ENCODE measurements around the gene DAB2IP.

Gene DAB2IP

GRCh38 chr9:121769939-121770338 lies 118.5 kb downstream of the DAB2IP start:
- no peak overlapping the region for H3K27ac ChIP-seq
- no peak for DNase-seq (ENCODE audit: low read depth, low spot score)

- H3K27ac ChIP-seq = no peak overlapping the region
- no peak for DNase-seq (ENCODE audit: low read depth, low spot score)
Observed at GRCh38 chr9:121770415-121771273, 119.2 kb downstream of the DAB2IP start.

- DNase-seq (ENCODE audit: low read depth, low spot score) = no peak
- H3K27ac ChIP-seq = no peak overlapping the region
Observed at GRCh38 chr9:121771418-121771817, 120.0 kb downstream of the DAB2IP start.

DNA sequence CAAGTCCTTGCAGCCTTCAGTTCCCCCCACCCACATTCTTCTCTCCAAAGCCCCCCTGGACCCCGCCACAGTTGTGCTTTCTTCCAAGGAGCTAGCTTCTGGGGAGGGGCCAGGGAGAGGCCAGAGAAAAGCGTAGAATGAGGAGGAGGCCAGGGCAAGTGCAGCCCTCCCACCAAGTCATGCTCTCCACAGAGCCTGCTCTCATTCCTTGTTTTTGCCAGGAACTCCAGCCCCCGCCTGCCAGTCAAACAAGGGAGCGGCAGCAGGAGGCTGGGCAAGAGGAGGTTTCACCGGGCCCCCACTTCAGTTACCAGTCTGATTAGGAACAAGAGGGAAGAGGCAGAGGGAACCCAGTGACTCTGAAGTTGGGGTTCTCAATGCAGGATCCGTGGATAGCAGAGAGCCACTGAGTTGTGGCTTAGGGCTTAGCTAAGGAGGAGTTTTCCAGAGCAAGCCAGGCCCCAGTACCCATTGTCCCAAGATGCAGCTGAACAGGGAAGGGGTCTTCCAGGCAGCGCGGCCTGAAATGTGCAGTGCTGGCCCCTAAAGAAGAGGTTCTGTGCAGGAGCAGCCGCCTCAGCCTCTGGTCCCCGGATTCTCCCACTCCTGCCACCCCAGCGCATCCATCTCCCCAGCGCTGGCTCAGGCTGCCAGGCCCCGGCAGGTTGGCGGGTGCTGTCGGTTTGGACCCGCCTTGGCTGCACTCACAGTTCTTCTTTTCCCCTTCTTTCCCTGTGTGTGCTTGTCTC lies 120.6 kb downstream of the DAB2IP start:
- no peak for DNase-seq (ENCODE audit: low read depth, low spot score)
- H3K27ac ChIP-seq = no peak overlapping the region

GRCh38 chr9:121772600-121773285 lies 121.3 kb downstream of the DAB2IP start:
- no peak overlapping the region for H3K27ac ChIP-seq
- no peak for DNase-seq (ENCODE audit: low read depth, low spot score)

GRCh38 chr9:121773286-121773953 lies 122.0 kb downstream of the DAB2IP start:
- H3K27ac ChIP-seq = no peak overlapping the region
- DNase-seq (ENCODE audit: low read depth, low spot score) = no peak

- no peak overlapping the region for H3K27ac ChIP-seq
- no peak for DNase-seq (ENCODE audit: low read depth, low spot score)
Observed at GRCh38 chr9:121773954-121774714, 122.7 kb downstream of the DAB2IP start.

DNA sequence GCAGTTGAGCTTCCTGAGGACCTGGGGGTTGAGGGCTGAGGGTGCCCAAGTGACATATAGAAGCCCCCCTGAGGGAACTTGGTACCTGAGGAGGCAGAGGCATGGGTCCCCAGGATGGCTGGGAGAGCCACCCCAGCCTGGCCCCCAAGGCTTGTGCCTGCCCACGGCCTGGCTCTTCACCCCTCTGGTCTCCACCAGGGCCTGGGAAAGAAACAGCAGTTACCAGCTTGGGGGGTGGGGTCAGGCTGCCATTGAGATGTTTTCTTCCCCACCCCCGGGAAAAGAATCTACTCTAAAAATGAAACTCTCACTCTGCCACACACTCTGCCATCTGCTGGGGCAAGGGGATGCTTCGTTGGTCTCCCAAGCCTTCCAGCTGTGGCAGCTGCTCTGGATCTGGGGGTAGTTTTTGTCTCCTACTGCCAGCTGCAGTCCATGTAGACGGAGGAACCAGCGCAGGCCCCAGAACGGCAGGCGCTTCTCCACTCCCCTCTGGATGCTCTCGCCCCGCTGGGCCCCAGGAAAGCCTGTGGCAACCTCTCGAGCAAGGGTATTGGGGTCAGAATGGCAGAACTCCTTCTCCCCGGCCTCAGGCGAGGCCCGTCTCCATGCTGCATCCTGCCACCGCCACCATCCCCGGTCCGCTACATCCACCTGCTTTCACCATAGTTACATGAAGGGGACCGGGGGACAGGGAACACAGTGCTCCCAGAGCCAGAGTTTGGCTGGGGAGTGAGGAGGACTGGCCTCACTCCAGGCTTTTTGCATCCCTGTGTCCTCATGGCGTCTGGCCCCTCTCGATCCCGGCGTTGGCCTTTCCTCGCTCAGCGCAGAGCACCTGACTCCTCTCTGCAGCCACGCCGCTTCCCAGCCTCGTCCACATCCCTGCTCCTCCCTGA lies 123.5 kb downstream of the DAB2IP start:
- DNase-seq (ENCODE audit: low read depth, low spot score) = no peak
- H3K27ac ChIP-seq = no peak overlapping the region

DNA sequence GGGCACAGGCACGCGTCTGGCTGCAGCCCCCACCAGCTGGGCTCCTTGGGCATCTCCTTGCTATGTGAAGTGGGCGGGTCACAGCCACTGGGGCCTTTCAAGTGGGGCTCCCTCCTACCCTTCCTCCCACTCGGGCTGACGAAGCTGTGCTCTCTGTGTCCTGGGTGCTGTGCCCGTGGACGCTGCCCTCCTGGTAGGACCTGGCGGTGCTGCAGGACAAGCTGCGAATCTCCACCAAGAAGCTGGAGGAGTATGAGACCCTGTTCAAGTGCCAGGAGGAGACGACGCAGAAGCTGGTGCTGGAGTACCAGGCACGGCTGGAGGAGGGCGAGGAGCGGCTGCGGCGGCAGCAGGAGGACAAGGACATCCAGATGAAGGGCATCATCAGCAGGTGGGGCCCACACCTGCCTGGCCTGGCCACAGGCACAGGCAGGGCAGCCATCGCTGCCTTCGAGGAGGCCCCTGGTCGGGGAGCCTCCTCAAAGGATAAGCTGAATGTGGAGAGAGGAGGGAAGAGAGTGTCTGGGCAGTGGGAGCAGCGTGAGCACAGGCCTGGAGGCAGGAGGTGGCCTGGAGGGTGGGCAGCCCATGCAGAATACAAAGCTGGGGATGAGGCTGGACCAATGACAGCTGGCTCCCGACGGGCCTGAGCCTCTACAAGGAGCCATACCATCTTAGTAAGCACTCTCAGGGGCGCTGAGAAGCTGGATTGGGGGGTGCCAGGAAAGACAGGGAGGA lies 124.7 kb downstream of the DAB2IP start:
- H3K27ac ChIP-seq = no peak overlapping the region
- no peak for DNase-seq (ENCODE audit: low read depth, low spot score)

GRCh38 chr9:121776739-121777637 lies 125.6 kb downstream of the DAB2IP start:
- H3K27ac ChIP-seq = no peak overlapping the region
- DNase-seq (ENCODE audit: low read depth, low spot score) = no peak

- DNase-seq (ENCODE audit: low read depth, low spot score) = no peak
- no peak overlapping the region for H3K27ac ChIP-seq
Observed at GRCh38 chr9:121778252-121779225, 127.1 kb downstream of the DAB2IP start.

GRCh38 chr9:121779381-121780117 lies 128.1 kb downstream of the DAB2IP start:
- no peak overlapping the region for H3K27ac ChIP-seq
- DNase-seq (ENCODE audit: low read depth, low spot score) = no peak

GRCh38 chr9:121780177-121781040 lies 129.0 kb downstream of the DAB2IP start:
- no peak overlapping the region for H3K27ac ChIP-seq
- DNase-seq (ENCODE audit: low read depth, low spot score) = no peak

GRCh38 chr9:121781145-121781548 lies 129.7 kb downstream of the DAB2IP start:
- DNase-seq (ENCODE audit: low read depth, low spot score) = no peak
- no peak overlapping the region for H3K27ac ChIP-seq
